Skin epidermis (tissue), 12 donors: ENCODE results near the gene THAP5.

Source experiments
- H3K27ac ChIP-seq, 21 experiments: fragments of 200-600 bp; sonication (generic) in 11 of 21; one replicate each; pipeline ENCODE4 v1.5.0; 2020; ENCODE audit warnings: mild to moderate bottlenecking in 3 of 21, inconsistent platforms in 2 of 21, moderate library complexity in 2 of 21
- H3K4me3 ChIP-seq, 7 experiments: fragments of 200-600 bp; sonication (generic) in 2 of 7; one replicate each; pipeline ENCODE4 v1.5.0; 2020; ENCODE audit warnings: inconsistent platforms in 2 of 7, mild to moderate bottlenecking in 2 of 7, moderate library complexity in 1 of 7

THAP5 gene, protein sequence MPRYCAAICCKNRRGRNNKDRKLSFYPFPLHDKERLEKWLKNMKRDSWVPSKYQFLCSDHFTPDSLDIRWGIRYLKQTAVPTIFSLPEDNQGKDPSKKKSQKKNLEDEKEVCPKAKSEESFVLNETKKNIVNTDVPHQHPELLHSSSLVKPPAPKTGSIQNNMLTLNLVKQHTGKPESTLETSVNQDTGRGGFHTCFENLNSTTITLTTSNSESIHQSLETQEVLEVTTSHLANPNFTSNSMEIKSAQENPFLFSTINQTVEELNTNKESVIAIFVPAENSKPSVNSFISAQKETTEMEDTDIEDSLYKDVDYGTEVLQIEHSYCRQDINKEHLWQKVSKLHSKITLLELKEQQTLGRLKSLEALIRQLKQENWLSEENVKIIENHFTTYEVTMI

DNA sequence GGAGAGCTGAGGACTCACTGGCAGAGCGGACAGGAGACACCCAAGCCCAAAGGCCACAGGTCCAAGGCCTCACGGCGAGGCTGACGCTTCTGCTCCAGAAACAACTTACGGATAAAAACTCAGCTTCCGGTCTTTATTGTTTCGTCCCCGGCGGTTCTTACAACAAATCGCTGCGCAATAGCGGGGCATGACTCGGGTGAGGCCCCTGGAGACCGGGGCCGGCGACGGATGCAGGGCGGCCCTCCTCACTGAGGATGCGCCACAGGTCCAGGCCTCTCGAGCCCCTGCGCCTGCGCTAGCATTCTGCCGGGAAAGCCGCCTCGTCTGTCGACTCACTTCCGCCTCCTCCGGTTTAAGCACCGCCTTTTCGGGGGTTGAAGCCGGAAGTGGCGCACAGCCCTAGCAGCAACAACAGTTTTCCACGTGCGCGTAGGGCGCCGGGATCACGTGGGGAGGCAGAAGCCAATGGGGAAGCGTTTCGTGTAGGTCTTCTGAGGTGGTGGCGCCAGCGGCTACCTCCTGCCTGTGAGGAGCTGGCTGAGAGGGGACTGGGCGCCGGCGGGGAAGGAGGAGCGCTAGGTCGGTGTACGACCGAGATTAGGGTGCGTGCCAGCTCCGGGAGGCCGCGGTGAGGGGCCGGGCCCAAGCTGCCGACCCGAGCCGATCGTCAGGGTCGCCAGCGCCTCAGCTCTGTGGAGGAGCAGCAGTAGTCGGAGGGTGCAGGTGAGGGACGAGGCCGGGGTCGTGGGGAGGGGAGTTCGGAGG lies at the start of gene THAP5, which contains the start of gene DNAJB9:
TSS of gene THAP5 (minus strand) at position 326 of the 765 bp plus-strand sequence. CDS start at position 189, 137 bp downstream.
TSS of gene DNAJB9 (plus strand) at position 494 of the 765 bp plus-strand sequence. CDS start 1,853 bp downstream, outside the sequence.
- H3K4me3 ChIP-seq = peak within 1 kb of the TSS; percentile 60 to 97 (median 85)
- peak within 1 kb of the TSS; percentile 82 to 98 (median 94) for H3K27ac ChIP-seq

DNA sequence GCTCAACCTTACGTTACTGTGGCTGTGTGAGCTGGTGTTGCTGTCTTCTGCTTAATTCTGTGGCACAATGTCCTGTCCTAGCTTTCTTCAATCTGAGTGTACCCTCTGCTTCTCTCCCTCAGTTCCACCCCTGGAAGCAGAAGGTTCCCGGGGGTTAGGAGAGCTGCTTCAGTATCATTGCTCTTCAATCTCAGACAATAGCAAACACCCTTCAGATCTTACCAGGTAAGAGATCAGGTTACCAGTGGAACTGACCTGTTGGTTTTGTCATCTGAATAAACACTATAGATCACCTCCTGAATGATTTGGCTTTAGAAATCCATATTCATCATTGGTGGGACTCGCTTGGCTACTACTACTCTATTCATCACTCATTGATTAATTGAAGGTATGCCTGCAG lies 48.5 kb upstream of the THAP5 start:
- no peak overlapping the region for H3K4me3 ChIP-seq
- H3K27ac ChIP-seq = no peak overlapping the region

DNA sequence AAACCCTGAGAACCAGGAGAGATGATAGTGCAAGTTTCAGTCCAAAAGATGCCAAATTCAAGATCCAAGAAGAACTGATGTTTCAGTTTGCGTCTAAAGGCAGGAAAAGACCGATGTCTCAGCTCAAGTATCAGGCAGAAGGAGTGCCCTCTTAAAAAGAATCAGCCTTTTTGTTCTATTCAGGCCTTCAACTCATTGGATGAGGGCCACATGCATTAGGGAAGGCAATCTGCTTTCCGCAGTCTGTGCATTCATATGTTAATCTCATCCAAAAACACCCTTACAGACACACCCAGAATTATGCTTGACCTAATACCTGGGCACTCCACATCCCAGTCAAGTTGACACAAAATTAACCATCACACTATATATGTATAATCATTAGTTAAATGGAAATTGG lies 45.4 kb upstream of the THAP5 start:
- H3K27ac ChIP-seq = peak overlapping the region in 1 of 21 experiments; percentile 60

DNA sequence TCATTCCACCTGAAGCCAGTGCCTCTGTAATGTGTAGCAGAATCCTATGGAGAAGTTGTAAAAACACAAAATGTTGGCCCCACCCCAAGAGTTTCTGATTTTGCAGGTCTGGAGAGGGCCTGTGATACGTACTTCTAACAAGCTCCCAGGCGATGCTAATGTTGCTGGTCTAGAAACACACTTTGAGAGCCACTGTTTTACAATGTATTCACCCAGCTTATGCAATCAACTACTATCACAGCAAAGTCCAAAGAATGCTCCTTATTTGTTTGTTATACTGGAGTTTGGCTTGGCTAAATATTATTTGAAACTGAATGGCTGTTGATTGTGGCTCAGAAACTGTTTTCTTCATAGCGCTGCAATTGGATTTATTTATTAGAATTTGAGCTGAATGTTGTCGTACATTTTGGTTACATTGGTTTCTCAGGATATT lies 44.5 kb upstream of the THAP5 start:
- H3K27ac ChIP-seq = peak overlapping the region in 1 of 21 experiments; percentile 60

More for the DNA sequence above, 45.4 kb upstream of the THAP5 start:
- H3K4me3 ChIP-seq = no peak overlapping the region

DNA sequence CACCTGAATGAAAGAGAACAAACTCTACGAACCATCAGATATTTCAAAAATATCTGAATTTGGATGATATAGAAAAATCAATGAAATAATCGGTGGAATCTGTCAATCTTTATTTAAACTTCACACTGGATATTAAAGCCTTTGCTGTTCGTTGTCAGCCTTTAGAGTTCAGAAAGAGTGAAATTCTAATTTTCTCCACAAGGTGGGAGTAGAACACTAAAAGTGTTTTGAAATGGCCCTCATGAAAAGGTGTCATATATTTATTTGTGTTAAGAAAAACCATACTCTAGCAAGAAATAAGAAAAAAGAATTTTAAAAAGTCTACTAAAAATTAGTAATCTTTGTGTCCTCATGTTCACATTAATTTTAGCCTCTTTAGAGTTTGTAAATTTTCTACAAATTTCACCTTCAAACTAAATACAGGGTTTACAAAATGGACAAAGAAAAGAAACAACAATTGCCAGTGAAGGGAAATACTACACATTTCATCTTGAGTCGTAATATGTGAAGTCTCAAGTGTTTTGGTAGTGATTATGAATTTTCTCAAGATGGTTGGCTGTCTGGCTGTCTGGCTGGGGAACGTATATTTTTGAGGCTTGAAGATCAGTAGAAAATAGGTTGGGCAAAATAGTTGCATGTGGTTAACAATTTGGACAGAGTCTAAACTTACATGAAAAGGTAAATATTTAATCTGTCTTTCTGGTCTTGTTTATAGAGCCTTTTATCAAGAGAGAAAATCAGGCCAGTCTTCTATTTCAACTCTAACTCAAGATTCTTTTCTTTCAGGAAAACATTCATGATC lies 43.8 kb upstream of the THAP5 start:
- no peak overlapping the region for H3K4me3 ChIP-seq
- H3K27ac ChIP-seq = no peak overlapping the region

More for the DNA sequence above, 44.5 kb upstream of the THAP5 start:
- H3K4me3 ChIP-seq = no peak overlapping the region

DNA sequence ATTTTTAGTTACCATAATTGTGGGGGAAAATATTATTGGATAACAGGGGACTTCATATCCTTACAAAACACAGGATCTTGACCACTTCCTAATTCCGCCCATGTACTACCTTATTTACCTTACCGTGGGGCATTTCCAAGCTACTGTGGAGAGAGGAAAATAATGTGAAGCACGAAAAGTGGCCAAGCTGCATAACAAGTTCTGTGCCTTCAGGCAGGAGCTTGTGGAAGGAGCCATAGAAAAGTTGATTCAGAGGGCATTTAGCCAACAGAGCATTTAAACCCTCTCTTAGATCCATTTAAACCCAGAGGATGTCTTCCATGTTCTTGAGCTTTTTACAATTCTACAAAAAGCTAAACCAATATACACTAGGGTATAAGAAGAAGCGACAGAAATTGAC lies 41.8 kb upstream of the THAP5 start:
- H3K27ac ChIP-seq = peak overlapping the region in 1 of 21 experiments; percentile 52
- H3K4me3 ChIP-seq = no peak overlapping the region

DNA sequence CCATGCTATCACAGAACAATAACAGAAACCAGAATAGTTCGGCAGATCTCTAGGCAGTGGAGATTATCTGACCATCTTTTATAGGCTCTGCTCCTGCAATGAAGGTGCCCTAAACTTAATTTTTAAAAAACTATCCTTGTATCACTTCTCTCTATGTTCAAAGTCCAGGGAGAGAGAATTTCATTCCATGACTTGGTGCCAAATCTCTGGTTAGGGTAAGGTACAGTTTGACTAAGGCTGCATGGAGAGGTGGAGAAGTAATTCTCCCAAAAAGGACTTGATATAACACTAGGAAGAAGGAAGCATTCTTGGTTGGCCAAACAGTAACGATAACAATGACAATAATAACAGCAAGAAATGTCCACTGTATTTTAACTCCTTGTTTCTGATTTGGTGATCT lies 40.1 kb upstream of the THAP5 start:
- Histone ChIP-seq H3K27ac (no peak overlapping the region), H3K4me3 (no peak overlapping the region)

DNA sequence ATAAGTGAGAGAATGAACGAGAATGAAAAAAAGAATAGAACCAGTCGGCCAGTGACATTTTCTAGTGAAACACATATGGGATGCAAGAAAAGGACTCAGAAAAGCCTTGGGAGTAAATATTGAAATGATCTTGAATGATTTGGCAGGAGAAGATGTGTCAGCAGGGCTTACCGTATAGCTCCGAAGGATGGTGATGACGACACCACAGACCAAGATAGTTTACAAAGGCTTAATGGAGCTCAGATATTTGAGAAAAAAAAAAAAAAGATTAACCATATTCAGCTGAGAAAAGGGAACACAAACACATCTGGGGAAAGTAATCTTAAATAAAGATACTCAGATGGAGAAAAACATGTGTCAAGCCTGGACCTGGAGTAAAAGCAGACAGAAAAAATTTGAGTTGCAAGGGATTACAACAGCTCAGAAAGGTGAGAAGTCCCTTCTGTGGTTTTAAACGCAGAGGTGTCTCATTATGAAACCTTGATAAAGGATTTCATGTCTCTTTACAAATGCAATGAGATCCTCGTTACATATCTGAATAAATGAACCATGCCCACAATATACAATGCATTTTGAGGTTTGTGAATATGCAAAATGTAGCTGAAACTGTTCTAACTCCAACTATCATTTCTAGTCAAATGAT lies 36.2 kb upstream of the THAP5 start:
- Histone ChIP-seq H3K27ac (no peak overlapping the region), H3K4me3 (no peak overlapping the region)

DNA sequence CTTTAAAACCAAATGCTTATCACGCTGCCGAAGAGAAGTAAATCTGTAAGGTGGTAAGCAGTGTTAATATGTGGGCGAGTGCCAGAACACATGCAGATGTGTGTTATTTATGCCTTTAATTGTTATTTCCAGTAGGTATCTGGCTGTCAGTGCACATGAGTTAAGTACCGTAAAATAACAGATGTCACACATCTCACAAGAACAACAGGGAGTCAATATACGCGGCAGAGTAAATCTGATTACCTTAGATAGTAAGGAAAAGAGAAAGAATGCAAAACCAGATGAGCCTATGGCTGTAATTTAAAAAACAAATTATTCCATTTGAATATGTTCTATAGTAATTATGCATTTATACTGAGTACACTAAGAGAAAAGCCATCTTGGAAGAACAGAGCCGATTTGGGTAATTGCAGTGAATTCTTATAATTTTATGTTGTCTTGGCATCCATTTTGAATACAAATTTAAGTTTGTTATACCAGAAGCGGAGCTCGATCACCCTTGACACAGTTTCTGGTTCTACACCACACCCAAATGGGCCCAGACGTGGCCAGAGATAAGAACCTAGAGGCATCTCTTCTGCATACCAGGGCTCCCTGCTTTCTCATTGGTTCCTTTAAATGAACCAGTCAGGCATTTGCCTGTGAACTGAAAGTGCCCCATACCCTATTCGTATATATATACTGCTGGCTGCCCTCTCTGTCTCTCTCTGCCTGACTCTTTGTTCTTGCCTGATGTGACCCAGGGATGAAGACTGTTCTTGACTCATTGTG lies 35.0 kb upstream of the THAP5 start:
- H3K27ac ChIP-seq = no peak overlapping the region
- H3K4me3 ChIP-seq = no peak overlapping the region

DNA sequence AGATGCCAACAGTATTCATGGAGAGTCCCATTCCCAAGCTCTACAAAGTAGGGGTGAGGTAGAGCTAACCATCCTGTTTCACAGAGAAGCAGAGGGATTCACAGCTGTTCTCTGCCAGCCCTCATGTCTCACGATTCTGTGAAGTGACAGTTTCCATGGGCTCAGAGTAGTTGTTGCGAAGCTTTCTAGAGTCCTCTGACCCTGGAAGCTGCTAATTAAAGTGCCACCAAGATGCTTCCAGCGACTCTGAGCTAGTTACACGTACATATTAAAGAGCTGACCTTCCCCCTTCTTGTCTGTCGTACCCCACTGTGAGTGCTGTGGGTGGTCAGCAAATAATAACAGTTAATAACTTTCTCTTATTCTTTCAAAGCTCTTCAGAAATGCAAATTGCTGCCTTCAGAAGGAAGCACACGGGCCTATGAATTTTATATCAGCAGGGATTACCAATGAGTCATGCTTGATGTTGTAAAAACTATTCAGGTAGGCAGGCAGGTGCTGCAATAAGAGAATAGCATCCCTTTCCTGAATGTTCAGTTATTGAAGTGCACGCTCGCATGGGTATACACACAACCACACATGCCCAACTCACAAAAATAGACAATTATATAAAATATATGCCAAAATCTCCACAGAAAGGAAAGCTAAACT lies 34.3 kb upstream of the THAP5 start:
- no peak overlapping the region for H3K4me3 ChIP-seq
- no peak overlapping the region for H3K27ac ChIP-seq

DNA sequence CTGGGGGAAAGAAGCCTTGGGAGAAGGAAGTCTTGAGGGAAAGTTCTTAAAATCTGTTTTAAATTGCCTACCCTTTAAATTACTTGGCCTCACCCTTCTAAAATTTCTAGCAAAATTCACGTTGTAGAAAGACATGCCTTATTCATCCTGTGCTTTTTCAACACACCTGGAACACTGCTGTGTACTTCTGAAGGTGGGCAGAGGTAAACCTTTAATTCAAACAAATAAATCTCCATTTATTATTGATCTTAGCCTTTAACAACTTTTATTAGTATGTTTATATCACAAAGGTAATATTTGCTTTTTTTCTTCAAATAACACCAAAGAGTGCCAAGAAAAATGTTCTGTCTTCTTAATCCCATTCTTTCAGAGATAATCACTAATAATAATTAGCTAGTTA lies 30.9 kb upstream of the THAP5 start:
- H3K27ac ChIP-seq = no peak overlapping the region
- no peak overlapping the region for H3K4me3 ChIP-seq

DNA sequence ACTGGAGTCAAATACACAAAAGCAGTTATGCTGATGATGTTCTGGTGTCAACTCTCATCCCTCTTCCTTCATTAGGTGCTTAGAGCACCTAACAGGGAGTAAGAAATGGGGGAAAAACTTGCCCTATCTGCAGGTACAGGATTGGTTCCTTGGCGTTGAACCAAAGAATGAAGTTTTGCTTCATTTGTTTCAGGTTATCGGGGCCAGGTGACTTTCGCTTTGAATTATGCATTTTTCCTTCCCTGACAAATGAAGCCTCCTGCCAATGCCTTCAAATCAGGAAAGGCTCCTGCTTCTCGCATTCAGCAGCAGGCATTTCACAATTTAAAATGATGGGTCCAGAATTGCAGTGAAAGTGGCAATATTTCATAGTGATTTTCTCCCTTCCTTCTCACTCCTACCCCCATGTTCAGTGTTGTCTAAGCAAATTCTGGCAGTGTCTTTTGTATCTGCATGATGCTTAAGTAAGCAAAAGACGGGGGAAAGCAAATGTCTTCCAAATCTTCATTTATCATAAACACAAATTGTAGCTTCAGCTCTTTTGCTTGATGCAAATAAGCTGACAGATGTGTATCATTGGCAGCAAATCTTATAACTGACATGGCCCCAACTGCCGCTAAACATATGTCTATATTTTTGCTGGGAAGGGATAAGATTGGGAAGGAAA lies 29.5 kb upstream of the THAP5 start:
- no peak overlapping the region for H3K27ac ChIP-seq
- no peak overlapping the region for H3K4me3 ChIP-seq

DNA sequence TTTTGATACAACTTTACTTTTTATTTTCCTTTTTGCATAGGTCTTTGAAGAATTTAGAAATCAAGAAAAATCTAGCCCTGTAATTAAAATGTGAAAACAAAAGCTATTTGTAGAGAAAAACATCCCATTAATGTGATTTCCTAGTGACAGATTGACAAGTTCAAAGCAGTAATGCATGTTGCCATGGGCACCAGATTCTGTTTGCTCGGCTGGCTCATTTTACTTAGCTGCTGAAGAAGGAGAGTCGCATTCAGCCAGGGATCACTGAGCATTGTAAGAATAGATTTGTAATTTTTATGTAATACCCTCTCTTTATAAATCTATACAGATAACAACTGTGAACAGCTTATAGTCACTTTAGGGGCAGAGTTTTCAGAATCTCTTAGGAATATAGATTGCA lies 28.6 kb upstream of the THAP5 start:
- Histone ChIP-seq H3K27ac (no peak overlapping the region), H3K4me3 (no peak overlapping the region)

DNA sequence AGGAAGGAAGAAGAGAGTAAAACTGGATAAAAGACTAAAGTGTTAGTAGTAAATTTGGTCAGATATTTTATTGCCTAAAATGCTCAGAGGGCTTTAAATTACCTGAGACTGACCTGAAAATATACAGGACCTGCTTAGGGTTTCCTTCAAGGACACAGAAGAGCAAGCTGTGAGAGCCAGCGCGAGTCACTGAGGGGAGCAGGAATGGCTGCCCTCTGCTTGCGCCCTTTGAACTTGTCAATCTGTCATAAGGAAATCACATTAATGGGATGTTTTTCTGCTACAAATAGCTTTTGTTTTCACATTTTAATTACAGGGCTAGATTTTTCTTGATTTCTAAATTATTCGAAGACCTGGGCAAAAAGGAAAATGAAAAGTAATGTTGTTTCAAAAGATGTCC lies 27.1 kb upstream of the THAP5 start:
- Histone ChIP-seq H3K4me3 (no peak overlapping the region), H3K27ac (no peak overlapping the region)

DNA sequence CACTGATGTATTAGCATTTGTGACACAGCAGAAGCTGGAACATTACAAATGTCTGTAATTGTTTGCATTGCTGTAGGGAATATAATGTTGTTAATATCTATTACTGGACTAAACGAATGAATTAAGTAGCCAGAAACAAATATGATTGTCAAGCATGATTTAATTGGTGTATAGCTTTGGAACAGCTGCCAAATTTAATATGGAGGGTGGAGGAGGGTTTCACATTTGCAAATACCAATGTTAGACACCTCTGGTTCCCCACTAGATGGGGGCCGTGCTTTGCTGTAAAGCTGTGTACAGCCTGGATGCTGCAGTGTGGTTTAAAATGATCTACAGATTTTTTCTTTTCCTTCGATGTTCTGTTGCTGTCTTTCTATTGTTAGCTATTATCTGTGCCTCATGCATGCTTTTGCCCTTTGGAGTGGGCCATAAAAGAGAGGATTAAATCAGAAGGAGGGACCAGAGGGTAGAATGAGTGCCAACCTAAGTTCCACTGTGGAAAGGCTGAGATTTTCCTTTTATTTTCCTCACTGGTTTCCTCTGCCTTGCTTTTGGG lies 23.2 kb upstream of the THAP5 start:
- Histone ChIP-seq H3K4me3 (no peak overlapping the region), H3K27ac (no peak overlapping the region)

DNA sequence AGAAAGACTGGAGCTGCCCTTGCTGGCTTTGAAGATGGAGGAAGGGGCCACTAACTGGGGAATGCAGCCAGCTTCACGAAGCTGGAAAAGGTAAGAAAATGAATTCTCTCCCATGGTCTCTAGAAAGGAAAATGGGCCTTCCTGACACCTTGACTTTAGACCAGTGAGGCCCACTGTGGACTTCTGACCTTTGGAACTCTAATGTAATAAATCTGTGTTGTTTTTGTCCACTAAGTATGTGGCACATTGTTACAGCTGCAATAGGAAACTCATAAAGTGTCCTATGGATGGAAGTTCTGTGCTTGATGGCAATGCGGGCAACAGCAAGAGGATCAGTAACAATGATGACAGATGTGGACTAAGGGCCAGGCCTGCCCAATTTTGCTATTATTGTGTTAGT lies 21.1 kb upstream of the THAP5 start:
- no peak overlapping the region for H3K4me3 ChIP-seq
- H3K27ac ChIP-seq = no peak overlapping the region

DNA sequence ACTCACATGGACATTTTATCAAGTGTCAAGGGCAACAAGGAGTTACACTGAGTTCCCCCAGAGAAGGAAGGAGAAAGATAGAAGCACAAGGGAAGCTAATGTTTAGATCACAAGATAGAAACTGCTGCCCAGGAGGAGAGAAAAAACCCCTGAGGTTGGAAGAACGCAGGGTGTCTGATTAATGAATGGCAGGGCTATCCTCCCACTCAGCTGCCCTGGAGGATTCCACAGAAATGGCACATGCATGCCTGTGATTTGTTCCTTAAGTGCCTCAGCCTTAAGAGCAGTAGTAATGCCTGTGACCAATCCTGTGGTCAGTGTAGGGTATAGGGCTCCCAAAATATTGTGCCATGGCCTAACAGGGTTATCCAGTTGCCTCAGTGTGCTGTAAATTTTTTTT lies 20.4 kb upstream of the THAP5 start:
- Histone ChIP-seq H3K27ac (no peak overlapping the region), H3K4me3 (no peak overlapping the region)

DNA sequence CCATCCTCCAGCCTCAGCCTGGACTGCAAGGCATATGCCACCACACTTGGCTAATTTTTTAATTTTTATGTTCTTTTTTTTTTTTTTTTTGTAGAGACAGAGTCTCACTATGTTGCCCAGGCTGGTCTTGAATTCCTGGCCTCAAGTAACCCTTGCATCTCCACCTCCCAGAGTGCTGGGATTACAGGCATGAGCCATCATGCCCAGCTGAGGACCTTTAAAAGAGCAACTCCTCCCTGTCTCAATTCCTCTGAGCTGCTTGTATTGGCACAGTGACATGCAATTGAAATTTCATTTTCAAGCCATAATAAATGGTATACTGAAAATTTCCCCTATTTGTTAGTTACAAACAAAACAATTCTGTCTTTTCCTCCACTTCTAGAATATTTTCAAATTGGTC lies 19.7 kb upstream of the THAP5 start:
- no peak overlapping the region for H3K4me3 ChIP-seq
- H3K27ac ChIP-seq = no peak overlapping the region
